CD4-positive, alpha-beta T cell treated with Interleukin-4 for 4 hours (primary cell): Measurements from ENCODE around the gene ACP7.
"Not testable (repeated sequence)": the region's sequence is repeated elsewhere in the genome, so short reads cannot be mapped to it uniquely, and the experiment has no call there.

ENCODE experiments used
- DNase-seq: peaks from one replicate; pipeline ENCODE4 v3.0.0-alpha.2; 2020

The ACP7 gene

GRCh38 chr19:39133431-39134270, 49.5 kb downstream of the ACP7 start:
- DNase-seq = no peak

GRCh38 chr19:39135701-39136100, 51.5 kb downstream of the ACP7 start:
- no peak for DNase-seq

GRCh38 chr19:39136225-39136940, 52.2 kb downstream of the ACP7 start:
- DNase-seq = no peak

GRCh38 chr19:39137131-39137530, 53.0 kb downstream of the ACP7 start:
- DNase-seq = no peak

GRCh38 chr19:39138221-39139211, 54.3 kb downstream of the ACP7 start:
- no peak for DNase-seq

GRCh38 chr19:39139305-39139874, 55.2 kb downstream of the ACP7 start:
- no peak for DNase-seq

GRCh38 chr19:39139971-39140453, 55.8 kb downstream of the ACP7 start:
- DNase-seq = no peak

GRCh38 chr19:39140594-39140993, 56.4 kb downstream of the ACP7 start:
- no peak for DNase-seq

- DNase-seq = no peak
These were observed 57.8 kb downstream of the ACP7 start for GRCh38 chr19:39141929-39142328.

GRCh38 chr19:39142630-39143029, 58.5 kb downstream of the ACP7 start:
- DNase-seq = no peak

GRCh38 chr19:39143757-39144289, 59.7 kb downstream of the ACP7 start:
- DNase-seq = not testable (repeated sequence)

GRCh38 chr19:39144290-39145071, 60.3 kb downstream of the ACP7 start:
- no peak for DNase-seq

GRCh38 chr19:39145180-39145953, 61.2 kb downstream of the ACP7 start:
- no peak for DNase-seq

- no peak for DNase-seq
These were observed 61.9 kb downstream of the ACP7 start for GRCh38 chr19:39146091-39146490.

- DNase-seq = no peak
These were observed 62.7 kb downstream of the ACP7 start for GRCh38 chr19:39146686-39147450.

- no peak for DNase-seq
These were observed 63.3 kb downstream of the ACP7 start for GRCh38 chr19:39147480-39147879.

- no peak for DNase-seq
These were observed 64.9 kb downstream of the ACP7 start for GRCh38 chr19:39148939-39149529.

- DNase-seq = no peak
These were observed 66.1 kb downstream of the ACP7 start for GRCh38 chr19:39150235-39150634.
